DOHH2 (cell line): Measurements from ENCODE around the gene COL11A2.

Source experiments
- H3F3A ChIP-seq: fragments of 200-600 bp; sonication (generic), shearing (Covaris generic); 2 replicates; pipeline ENCODE4 v1.6.0; 2016; ENCODE audit warnings: antibody characterized with exemption, mild to moderate bottlenecking; ENCODE audit not compliant: control insufficient read depth, insufficient read depth
- H3K27ac ChIP-seq: fragments of 200-600 bp; sonication (generic); 2 replicates; pipeline ENCODE4 v1.5.1; 2014; ENCODE audit warnings: low read depth, mild to moderate bottlenecking, low read length, moderate library complexity
- H3K27me3 ChIP-seq: fragments of 200-600 bp; sonication (generic); 2 replicates; pipeline ENCODE4 v1.6.1; 2014; ENCODE audit warnings: mild to moderate bottlenecking, low read length, mixed read lengths; ENCODE audit not compliant: control insufficient read depth
- H3K36me3 ChIP-seq: fragments of 200-600 bp; sonication (generic); 2 replicates; pipeline ENCODE4 v1.6.1; 2014; ENCODE audit warnings: mild to moderate bottlenecking, low read length, moderate library complexity, mixed read lengths; ENCODE audit not compliant: control insufficient read depth
- H3K4me1 ChIP-seq: fragments of 200-600 bp; sonication (generic); 2 replicates; pipeline ENCODE4 v1.6.1; 2014; ENCODE audit warnings: mild to moderate bottlenecking, low read length, mixed read lengths; ENCODE audit not compliant: control insufficient read depth
- H3K4me2 ChIP-seq: fragments of 200-600 bp; sonication (generic); 2 replicates; pipeline ENCODE4 v1.6.0; 2014; ENCODE audit warnings: mild to moderate bottlenecking, low read length, moderate library complexity
- H3K4me3 ChIP-seq: fragments of 200-600 bp; sonication (generic); 2 replicates; pipeline ENCODE4 v1.5.1; 2014; ENCODE audit warnings: mild to moderate bottlenecking, low read length, mixed read lengths
- H3K79me2 ChIP-seq: fragments of 200-600 bp; sonication (generic); 2 replicates; pipeline ENCODE4 v1.6.1; 2014; ENCODE audit warnings: mild to moderate bottlenecking, low read length, mixed read lengths; ENCODE audit not compliant: control insufficient read depth
- H3K9me2 ChIP-seq: fragments of 200-600 bp; sonication (generic); replicated peaks from 2 replicates; pipeline ENCODE4 v1.6.1; 2014; ENCODE audit warnings: mild to moderate bottlenecking, low read length, mixed read lengths; ENCODE audit not compliant: control insufficient read depth
- H3K9me3 ChIP-seq: fragments of 200-600 bp; sonication (generic); 2 replicates; pipeline ENCODE4 v1.6.1; 2014; ENCODE audit warnings: antibody characterized with exemption, low read length, mixed read lengths; ENCODE audit not compliant: control insufficient read depth, insufficient read depth
- H4K20me1 ChIP-seq: fragments of 200-600 bp; sonication (generic); 2 replicates; pipeline ENCODE4 v1.6.0; 2014; ENCODE audit warnings: low read depth, mild to moderate bottlenecking, antibody characterized with exemption, low read length, moderate library complexity; ENCODE audit not compliant: control insufficient read depth, insufficient read depth
- CTCF ChIP-seq: fragments of 200-600 bp; sonication (generic); IDR thresholded peaks from one replicate; pipeline ENCODE4 v1.5.1; 2014; ENCODE audit warnings: antibody characterized with exemption, mild to moderate bottlenecking, low read depth, low read length; ENCODE audit not compliant: poor library complexity, severe bottlenecking
- EZH2phosphoT487 ChIP-seq: fragments of 200-600 bp; sonication (generic); IDR thresholded peaks from 2 replicates; pipeline ENCODE4 v1.6.1; 2017; ENCODE audit warnings: borderline replicate concordance, mild to moderate bottlenecking, antibody characterized with exemption, low read length, moderate library complexity, mixed read lengths

COL11A2 gene

GRCh38 chr6:33167374-33168283 lies 24.6 kb downstream of the COL11A2 start:
- H3K9me2 ChIP-seq = no peaks in the 10 kb centered on the region
- TF ChIP-seq CTCF (no peak), EZH2phosphoT487 (no peak)
- H3K27ac ChIP-seq = no peak overlapping the region
- H3F3A ChIP-seq = no peaks in the 10 kb centered on the region
- 0 out of 2 replicates have a peak, but pooled peaks cover 3% of the 10 kb centered on the region for H3K27me3 ChIP-seq
- H3K79me2 ChIP-seq = no peaks in the 10 kb centered on the region
- H3K36me3 ChIP-seq = no peaks in the 10 kb centered on the region
- H3K9me3 ChIP-seq = no peaks in the 10 kb centered on the region
- no peak overlapping the region for H3K4me3 ChIP-seq
- no peak overlapping the region for H3K4me2 ChIP-seq
- H3K4me1 ChIP-seq = 0 out of 2 replicates have a peak, but pooled peaks cover 3% of the 10 kb centered on the region
- H4K20me1 ChIP-seq = no peaks in the 10 kb centered on the region

GRCh38 chr6:33166811-33167210 lies 25.5 kb downstream of the COL11A2 start:
- peaks cover 7% of the 10 kb centered on the region for H3K4me1 ChIP-seq
- 0 out of 2 replicates have a peak, but pooled peaks cover 3% of the 10 kb centered on the region for H3K27me3 ChIP-seq
- TF ChIP-seq EZH2phosphoT487 (no peak), CTCF (no peak)

GRCh38 chr6:33166363-33166762 lies 25.9 kb downstream of the COL11A2 start:
- H3K9me3 ChIP-seq = no peaks in the 10 kb centered on the region
- H3K27me3 ChIP-seq = 0 out of 2 replicates have a peak, but pooled peaks cover 3% of the 10 kb centered on the region
- no peak overlapping the region for H3K4me3 ChIP-seq
- peaks cover 11% of the 10 kb centered on the region for H3K4me1 ChIP-seq
- H3K79me2 ChIP-seq = no peaks in the 10 kb centered on the region
- no peak overlapping the region for H3K4me2 ChIP-seq
- H4K20me1 ChIP-seq = no peaks in the 10 kb centered on the region
- no peaks in the 10 kb centered on the region for H3K36me3 ChIP-seq
- H3K9me2 ChIP-seq = no peaks in the 10 kb centered on the region
- TF ChIP-seq EZH2phosphoT487 = no peak
- no peak for TF ChIP-seq CTCF
- H3F3A ChIP-seq = no peaks in the 10 kb centered on the region
- no peak overlapping the region for H3K27ac ChIP-seq

More at GRCh38 chr6:33166811-33167210, 25.5 kb downstream of the COL11A2 start:
- H4K20me1 ChIP-seq = no peaks in the 10 kb centered on the region
- no peaks in the 10 kb centered on the region for H3K36me3 ChIP-seq
- no peaks in the 10 kb centered on the region for H3F3A ChIP-seq
- H3K4me3 ChIP-seq = no peak overlapping the region
- no peaks in the 10 kb centered on the region for H3K9me3 ChIP-seq
- no peak overlapping the region for H3K27ac ChIP-seq
- H3K4me2 ChIP-seq = no peak overlapping the region
- H3K9me2 ChIP-seq = no peaks in the 10 kb centered on the region
- H3K79me2 ChIP-seq = no peaks in the 10 kb centered on the region
